ENCODE results near the gene RFX4.

DNA sequence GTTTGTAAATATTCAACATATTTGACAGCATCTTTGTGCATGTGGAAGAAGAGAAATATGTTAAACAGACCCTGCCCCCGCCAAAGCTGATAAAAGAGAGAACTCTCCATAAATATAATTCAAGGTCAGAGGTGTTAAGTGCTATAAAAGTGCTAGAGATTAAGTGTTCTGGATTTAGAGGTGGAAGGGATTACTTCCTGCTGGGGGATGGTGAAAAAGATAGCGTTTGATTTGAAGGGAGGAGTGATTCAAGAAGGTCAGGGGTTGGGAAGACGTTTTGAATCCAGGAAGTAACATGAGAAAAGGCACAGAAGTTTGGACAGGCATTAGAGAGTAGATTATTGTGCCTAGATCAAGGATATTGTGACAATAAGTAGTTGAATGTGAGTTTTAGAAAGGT lies 221.9 kb downstream of the RFX4 start:
- TF ChIP-seq, protein P1, sequence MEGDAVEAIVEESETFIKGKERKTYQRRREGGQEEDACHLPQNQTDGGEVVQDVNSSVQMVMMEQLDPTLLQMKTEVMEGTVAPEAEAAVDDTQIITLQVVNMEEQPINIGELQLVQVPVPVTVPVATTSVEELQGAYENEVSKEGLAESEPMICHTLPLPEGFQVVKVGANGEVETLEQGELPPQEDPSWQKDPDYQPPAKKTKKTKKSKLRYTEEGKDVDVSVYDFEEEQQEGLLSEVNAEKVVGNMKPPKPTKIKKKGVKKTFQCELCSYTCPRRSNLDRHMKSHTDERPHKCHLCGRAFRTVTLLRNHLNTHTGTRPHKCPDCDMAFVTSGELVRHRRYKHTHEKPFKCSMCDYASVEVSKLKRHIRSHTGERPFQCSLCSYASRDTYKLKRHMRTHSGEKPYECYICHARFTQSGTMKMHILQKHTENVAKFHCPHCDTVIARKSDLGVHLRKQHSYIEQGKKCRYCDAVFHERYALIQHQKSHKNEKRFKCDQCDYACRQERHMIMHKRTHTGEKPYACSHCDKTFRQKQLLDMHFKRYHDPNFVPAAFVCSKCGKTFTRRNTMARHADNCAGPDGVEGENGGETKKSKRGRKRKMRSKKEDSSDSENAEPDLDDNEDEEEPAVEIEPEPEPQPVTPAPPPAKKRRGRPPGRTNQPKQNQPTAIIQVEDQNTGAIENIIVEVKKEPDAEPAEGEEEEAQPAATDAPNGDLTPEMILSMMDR (IDR thresholded peaks at IDR 0.05), result no peak
- no peak for TF ChIP-seq POLR2A (IDR thresholded peaks at IDR 0.05)

Data from testis (tissue), 2 donors.